Activated T-cell treated with anti-CD3 and anti-CD28 coated beads, Interleukin-2, amount 50 U/mL, for 4 hours (primary cell): ENCODE data around the gene ZBTB39. TPM values are rescaled to one million over a fixed set of nuclear protein-coding genes. Genes with fewer than 3 reads are reported as not detected.
"Not testable (repeated sequence)": the region's sequence is repeated elsewhere in the genome, so short reads cannot be mapped to it uniquely, and the experiment has no call there.

Source experiments
- ATAC-seq, 2 donors: fragments of 200-7000 bp; cut with Tn5 transposase; one replicate each; pipeline ENCODE4 v1.10.0; 2021
- DNase-seq: peaks from one replicate; pipeline ENCODE4 v3.0.0-alpha.2; 2020
- H3K27me3 Mint-ChIP-seq: one replicate; pipeline ENCODE4 v1.8.0; 2021; ENCODE audit warnings: low read depth, mixed read lengths
- H3K36me3 Mint-ChIP-seq: one replicate; pipeline ENCODE4 v1.8.0; 2022; ENCODE audit warnings: mixed read lengths; ENCODE audit not compliant: insufficient read depth
- H3K4me1 Mint-ChIP-seq: one replicate; pipeline ENCODE4 v1.8.0; 2021; ENCODE audit warnings: low read depth, mixed read lengths
- H3K4me3 Mint-ChIP-seq: one replicate; pipeline ENCODE4 v1.8.0; 2021; ENCODE audit warnings: mild to moderate bottlenecking, moderate library complexity, mixed read lengths
- H3K9me3 Mint-ChIP-seq: one replicate; pipeline ENCODE4 v1.8.0; 2021; ENCODE audit warnings: mixed read lengths
- total RNA-seq, 3 donors: library from RNA; stranded (reverse); gene quantifications; one replicate each; pipeline ENCODE4 v1.2.1, GENCODE V29; 2021

The ZBTB39 gene
- total RNA-seq, 3 donors from 2014 or later, result 9.5 to 10.6 (median 9.7) TPM

DNA sequence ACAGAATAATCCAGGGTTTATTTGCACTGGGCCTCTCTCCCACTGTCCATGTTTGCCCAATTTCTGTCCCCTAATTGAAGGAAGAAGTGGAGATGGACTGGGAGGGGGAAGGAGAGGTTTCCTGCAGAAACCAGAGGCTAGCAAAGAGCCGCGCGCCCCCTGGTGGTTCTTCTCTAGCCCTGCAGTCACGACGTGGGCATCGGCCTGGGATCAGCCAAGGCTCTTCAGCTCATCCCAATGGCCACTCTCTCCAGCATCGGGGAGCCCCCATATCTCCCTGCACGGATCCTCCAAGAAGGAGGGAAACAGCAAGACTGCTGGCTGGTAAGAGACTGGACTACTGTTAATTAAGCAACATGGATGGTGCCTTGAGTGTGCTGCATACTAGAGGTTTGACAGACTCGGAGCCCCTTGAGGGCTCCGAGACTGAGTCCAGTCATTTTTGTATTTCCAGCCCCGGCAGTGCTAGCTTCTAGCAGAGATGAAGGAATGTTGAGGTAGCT is 18.7 kb downstream of the ZBTB39 start:
- ATAC-seq (peak; percentile 82 to 83), DNase-seq (peak; percentile 76)
- H3K27me3 Mint-ChIP-seq, result no peaks in the 10 kb centered on the region
- H3K4me3 Mint-ChIP-seq, result peak overlapping the region; percentile 33
- H3K36me3 Mint-ChIP-seq, result no peaks in the 10 kb centered on the region
- H3K9me3 Mint-ChIP-seq, result no peaks in the 10 kb centered on the region
- H3K4me1 Mint-ChIP-seq, result peaks cover 12% of the 10 kb centered on the region

- Mint-ChIP-seq H3K9me3 (no peaks in the 10 kb centered on the region), H3K4me1 (peaks cover 12% of the 10 kb centered on the region), H3K36me3 (no peaks in the 10 kb centered on the region), H3K27me3 (no peaks in the 10 kb centered on the region), H3K4me3 (peak overlapping the region; percentile 33)
- no peak for DNase-seq
- no peak for ATAC-seq
Observed at GRCh38 chr12:56987011-56987410, 19.3 kb downstream of the ZBTB39 start.

- peak; percentile 69 to 71 for ATAC-seq
- H3K27me3 Mint-ChIP-seq, H3K4me1 Mint-ChIP-seq: not testable (repeated sequence)
Observed at GRCh38 chr12:56985714-56986113, 20.6 kb downstream of the ZBTB39 start.

DNA sequence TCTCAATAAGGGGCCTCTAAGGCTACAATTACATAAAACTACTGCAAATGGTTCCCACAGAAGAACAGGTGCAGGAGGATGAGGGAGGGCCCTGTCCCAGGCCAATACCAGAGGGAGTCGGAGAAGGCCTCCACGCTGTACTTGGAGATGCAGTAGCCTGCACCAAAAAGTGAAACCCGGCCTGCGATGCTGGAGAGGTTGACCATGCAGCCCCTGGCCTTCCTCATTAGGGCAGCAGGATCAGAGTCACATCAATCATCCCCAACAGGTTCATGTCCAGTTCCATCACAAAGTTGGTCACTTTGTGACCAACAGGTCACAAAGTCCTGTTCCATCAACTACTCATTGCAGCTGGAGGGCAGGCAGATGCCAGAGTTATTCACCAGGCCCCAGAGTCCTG is 23.0 kb downstream of the ZBTB39 start:
- H3K4me3 Mint-ChIP-seq, result no peak overlapping the region
- DNase-seq, result no peak
- H3K27me3 Mint-ChIP-seq, result no peaks in the 10 kb centered on the region
- no peaks in the 10 kb centered on the region for H3K9me3 Mint-ChIP-seq
- no peak for ATAC-seq
- no peaks in the 10 kb centered on the region for H3K36me3 Mint-ChIP-seq
- peaks cover 5% of the 10 kb centered on the region for H3K4me1 Mint-ChIP-seq

More at GRCh38 chr12:56985714-56986113, 20.6 kb downstream of the ZBTB39 start:
- H3K9me3 Mint-ChIP-seq, H3K4me3 Mint-ChIP-seq, DNase-seq, H3K36me3 Mint-ChIP-seq: not testable (repeated sequence)

- not testable (repeated sequence) for DNase-seq, H3K4me3 Mint-ChIP-seq, H3K36me3 Mint-ChIP-seq, H3K27me3 Mint-ChIP-seq, ATAC-seq, H3K4me1 Mint-ChIP-seq, H3K9me3 Mint-ChIP-seq
Observed at GRCh38 chr12:56982578-56983236, 23.6 kb downstream of the ZBTB39 start.

GRCh38 chr12:56980941-56981530 is 25.3 kb downstream of the ZBTB39 start:
- H3K4me1 Mint-ChIP-seq, result no peaks in the 10 kb centered on the region
- no peaks in the 10 kb centered on the region for H3K27me3 Mint-ChIP-seq
- no peak for ATAC-seq
- DNase-seq, result no peak
- H3K36me3 Mint-ChIP-seq, result no peaks in the 10 kb centered on the region
- no peak overlapping the region for H3K4me3 Mint-ChIP-seq
- H3K9me3 Mint-ChIP-seq, result no peaks in the 10 kb centered on the region

DNA sequence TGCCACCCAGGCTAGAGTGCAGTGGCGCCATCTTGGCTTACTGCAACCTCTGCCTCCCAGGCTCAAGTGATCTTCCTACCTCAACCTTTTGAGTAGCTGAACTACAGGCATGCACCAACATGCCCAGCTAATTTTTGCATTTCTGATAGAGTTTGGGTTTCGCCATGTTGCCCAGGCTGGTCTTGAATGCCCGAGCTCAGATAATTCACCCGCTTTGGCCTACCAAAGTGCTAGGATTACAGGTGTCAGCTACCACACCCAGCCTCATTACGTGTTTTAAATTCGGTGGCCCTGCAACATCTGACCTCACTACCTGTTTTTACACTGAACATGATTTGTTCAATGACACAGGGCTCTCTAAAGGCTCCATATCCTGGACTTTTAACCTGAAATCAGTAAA is 26.1 kb downstream of the ZBTB39 start:
- H3K36me3 Mint-ChIP-seq, result no peaks in the 10 kb centered on the region
- no peaks in the 10 kb centered on the region for H3K9me3 Mint-ChIP-seq
- H3K4me1 Mint-ChIP-seq, result no peaks in the 10 kb centered on the region
- no peak for ATAC-seq
- H3K27me3 Mint-ChIP-seq, result no peaks in the 10 kb centered on the region
- no peak for DNase-seq
- no peak overlapping the region for H3K4me3 Mint-ChIP-seq

GRCh38 chr12:56979628-56980027 is 26.7 kb downstream of the ZBTB39 start:
- Mint-ChIP-seq H3K9me3 (no peaks in the 10 kb centered on the region), H3K4me3 (no peak overlapping the region), H3K4me1 (no peaks in the 10 kb centered on the region), H3K27me3 (no peaks in the 10 kb centered on the region), H3K36me3 (no peaks in the 10 kb centered on the region)
- ATAC-seq, result no peak
- no peak for DNase-seq

- Mint-ChIP-seq H3K27me3 (no peaks in the 10 kb centered on the region), H3K36me3 (no peaks in the 10 kb centered on the region), H3K4me3 (no peak overlapping the region), H3K9me3 (no peaks in the 10 kb centered on the region), H3K4me1 (no peaks in the 10 kb centered on the region)
- ATAC-seq (no peak), DNase-seq (no peak)
Observed at GRCh38 chr12:56978397-56979138, 27.8 kb downstream of the ZBTB39 start.

- ATAC-seq, H3K4me3 Mint-ChIP-seq, H3K36me3 Mint-ChIP-seq, H3K27me3 Mint-ChIP-seq, H3K4me1 Mint-ChIP-seq, H3K9me3 Mint-ChIP-seq, DNase-seq: not testable (repeated sequence)
Observed at GRCh38 chr12:56977361-56977760, 29.0 kb downstream of the ZBTB39 start.

DNA sequence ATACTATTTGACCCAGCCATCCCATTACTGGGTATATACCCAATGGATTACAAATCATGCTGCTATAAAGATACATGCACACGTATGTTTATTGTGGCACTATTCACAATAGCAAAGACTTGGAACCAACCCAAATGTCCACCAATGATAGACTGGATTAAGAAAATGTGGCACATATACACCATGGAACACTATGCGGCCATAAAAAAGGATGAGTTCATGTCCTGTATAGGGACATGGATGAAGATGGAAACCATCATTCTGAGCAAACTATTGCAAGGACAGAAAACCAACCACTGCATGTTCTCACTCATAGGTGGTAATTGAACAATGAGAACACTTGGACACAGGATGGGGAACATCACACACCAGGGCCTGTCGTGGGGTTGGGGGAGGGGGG is 32.1 kb downstream of the ZBTB39 start:
- H3K4me1 Mint-ChIP-seq, H3K4me3 Mint-ChIP-seq, H3K27me3 Mint-ChIP-seq, ATAC-seq, H3K36me3 Mint-ChIP-seq, H3K9me3 Mint-ChIP-seq, DNase-seq: not testable (repeated sequence)

DNA sequence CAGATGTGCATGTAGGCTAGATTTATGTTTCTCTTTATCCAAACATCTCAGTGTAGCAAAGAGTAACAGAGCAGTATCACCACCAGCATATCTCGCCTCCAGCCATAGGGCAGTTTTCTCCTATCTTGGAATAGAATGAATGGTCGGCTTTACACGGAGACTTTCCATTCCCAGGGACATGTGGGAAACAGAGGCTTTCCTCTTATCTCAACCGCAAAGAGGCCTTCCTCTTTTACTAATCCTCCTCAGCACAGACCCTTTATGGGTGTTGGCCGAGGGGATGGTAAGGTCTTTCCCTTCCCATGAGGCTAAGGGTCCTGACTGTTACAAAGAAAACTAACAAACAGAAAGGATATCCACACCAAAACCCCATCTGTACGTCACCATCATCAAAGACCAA is 37.4 kb downstream of the ZBTB39 start:
- not testable (repeated sequence) for DNase-seq, H3K9me3 Mint-ChIP-seq, H3K36me3 Mint-ChIP-seq, H3K4me3 Mint-ChIP-seq, H3K4me1 Mint-ChIP-seq, H3K27me3 Mint-ChIP-seq, ATAC-seq

- not testable (repeated sequence) for H3K36me3 Mint-ChIP-seq, H3K4me3 Mint-ChIP-seq, DNase-seq, H3K27me3 Mint-ChIP-seq, ATAC-seq, H3K4me1 Mint-ChIP-seq, H3K9me3 Mint-ChIP-seq
Observed at GRCh38 chr12:56965997-56966642, 40.2 kb downstream of the ZBTB39 start.

GRCh38 chr12:56965124-56965523 is 41.2 kb downstream of the ZBTB39 start:
- H3K4me1 Mint-ChIP-seq, H3K4me3 Mint-ChIP-seq, H3K9me3 Mint-ChIP-seq, DNase-seq, H3K36me3 Mint-ChIP-seq, ATAC-seq, H3K27me3 Mint-ChIP-seq: not testable (repeated sequence)
